Neural progenitor cell (in vitro differentiated cells): ENCODE results near the gene ATP5F1E.

Source experiments
- EZH2phosphoT487 ChIP-seq: fragments of 200-600 bp; sonication (generic); IDR thresholded peaks from 2 replicates; pipeline ENCODE4 v1.6.1; 2017; ENCODE audit warnings: antibody characterized with exemption
- TF ChIP-seq, protein P1 (sequence below): fragments of 200-600 bp; sonication (generic); IDR thresholded peaks from 2 replicates; pipeline ENCODE4 v1.5.1; 2017; ENCODE audit warnings: antibody characterized with exemption, mild to moderate bottlenecking

DNA sequence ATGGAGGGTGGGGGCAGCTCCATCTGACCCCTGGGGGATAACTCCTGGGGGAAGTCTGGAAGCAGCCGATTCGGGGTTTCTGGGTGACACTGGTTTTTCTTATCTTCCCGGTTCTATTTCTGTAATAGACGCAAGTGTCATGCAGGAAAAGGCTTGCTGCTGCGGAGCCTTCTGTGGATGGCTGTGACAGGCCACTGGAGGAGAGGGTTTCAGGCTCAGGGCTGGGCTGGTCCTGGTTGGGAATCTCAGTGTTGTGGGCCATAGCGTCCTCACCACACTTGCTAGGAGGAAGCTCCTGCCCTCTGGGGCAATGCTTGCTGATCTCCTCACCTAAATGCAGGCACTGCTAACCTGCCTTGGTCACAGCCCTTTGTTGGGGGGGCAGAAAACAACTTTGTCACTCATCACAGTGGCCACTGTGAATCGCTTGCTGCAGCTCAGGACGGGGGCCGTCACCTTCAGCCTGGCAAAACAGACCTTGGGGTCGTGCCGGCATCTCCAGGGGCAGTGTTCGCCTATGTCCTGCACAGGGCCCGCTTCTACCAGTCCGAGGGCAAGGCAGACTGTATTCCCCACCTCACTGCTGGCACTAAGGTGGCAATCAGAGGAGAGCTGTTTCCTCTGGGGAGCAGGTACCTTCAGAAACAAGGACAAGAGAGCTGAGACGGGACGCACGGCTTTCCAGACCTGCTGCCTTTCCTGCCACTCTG is 17.3 kb downstream of the ATP5F1E start:
- TF ChIP-seq, protein P1, sequence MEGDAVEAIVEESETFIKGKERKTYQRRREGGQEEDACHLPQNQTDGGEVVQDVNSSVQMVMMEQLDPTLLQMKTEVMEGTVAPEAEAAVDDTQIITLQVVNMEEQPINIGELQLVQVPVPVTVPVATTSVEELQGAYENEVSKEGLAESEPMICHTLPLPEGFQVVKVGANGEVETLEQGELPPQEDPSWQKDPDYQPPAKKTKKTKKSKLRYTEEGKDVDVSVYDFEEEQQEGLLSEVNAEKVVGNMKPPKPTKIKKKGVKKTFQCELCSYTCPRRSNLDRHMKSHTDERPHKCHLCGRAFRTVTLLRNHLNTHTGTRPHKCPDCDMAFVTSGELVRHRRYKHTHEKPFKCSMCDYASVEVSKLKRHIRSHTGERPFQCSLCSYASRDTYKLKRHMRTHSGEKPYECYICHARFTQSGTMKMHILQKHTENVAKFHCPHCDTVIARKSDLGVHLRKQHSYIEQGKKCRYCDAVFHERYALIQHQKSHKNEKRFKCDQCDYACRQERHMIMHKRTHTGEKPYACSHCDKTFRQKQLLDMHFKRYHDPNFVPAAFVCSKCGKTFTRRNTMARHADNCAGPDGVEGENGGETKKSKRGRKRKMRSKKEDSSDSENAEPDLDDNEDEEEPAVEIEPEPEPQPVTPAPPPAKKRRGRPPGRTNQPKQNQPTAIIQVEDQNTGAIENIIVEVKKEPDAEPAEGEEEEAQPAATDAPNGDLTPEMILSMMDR = no peak
- TF ChIP-seq EZH2phosphoT487 = no peak
